K562 (cell line): ENCODE measurements around the gene UBE2J2. TPM values are rescaled to one million over a fixed set of nuclear protein-coding genes. Genes with fewer than 3 reads are reported as not detected.

Source experiments
- ATAC-seq: fragments of 200-7000 bp; cut with Tn5 transposase; 3 replicates; pipeline ENCODE4 v1.9.1; 2020; ENCODE audit warnings: moderate library complexity
- BruUV-seq: library from RNA; stranded (reverse); fragments of 400-500 nt; replicated peaks from 2 replicates; lab custom pipeline; 2021; lab: Mats Ljungman, UMichigan
- CTCF ChIA-PET: fragments of 300-600 bp; formaldehyde crosslinking; extraction: SDS; loops from one replicate; lab custom pipeline; 2021; ENCODE audit warnings: low intra/inter-chr PET ratio; lab: Yijun Ruan, JAX
- POLR2A ChIA-PET: fragments of 300-600, 350-650 bp; sonication (Branson Sonifier 250); formaldehyde crosslinking; extraction: SDS; loops from one replicate; lab custom pipeline; 2021; ENCODE audit warnings: antibody characterized with exemption, inconsistent platforms; lab: Yijun Ruan, JAX
- DNase-seq, 4 experiments: peaks; one replicate each; pipeline versions ENCODE4 v3.0.0 to v3.0.0-alpha.2; 2011 to 2018; ENCODE audit warnings: low spot score in 3 of 4, mixed read lengths in 3 of 4; ENCODE audit errors: extremely low read depth in 1 of 4
- FAIRE-seq: peaks from 2 replicates; lab custom pipeline; 2011; peaks lifted over from hg19 to GRCh38; lab: Jason Lieb, UNC
- H2AFZ ChIP-seq: 2 replicates; pipeline ENCODE4 v1.6.0; 2011; ENCODE audit warnings: low read depth, low read length, control low read depth, inconsistent platforms
- H3K27ac ChIP-seq: fragments of 200-600 bp; 3 replicates; pipeline ENCODE4 v1.8.0; 2011; ENCODE audit warnings: low read depth, mild to moderate bottlenecking, control low read depth, inconsistent platforms, low read length, moderate library complexity, mixed read lengths; ENCODE audit errors: extremely low read depth
- H3K27me3 ChIP-seq, 2 experiments: fragments of 300-600 bp in 1 of 2; 2 replicates in 1 of 2; 3 replicates in 1 of 2; pipeline versions ENCODE4 v1.6.0 to v1.8.0; 2011; ENCODE audit warnings: inconsistent platforms in 2 of 2, low read length in 2 of 2, mild to moderate bottlenecking in 1 of 2, mixed read lengths in 1 of 2, moderate library complexity in 1 of 2; ENCODE audit not compliant: control insufficient read depth in 2 of 2, insufficient read depth in 2 of 2
- H3K36me3 ChIP-seq: fragments of 300-600 bp; 3 replicates; pipeline ENCODE4 v1.8.0; 2011; ENCODE audit warnings: mild to moderate bottlenecking, low read length, inconsistent platforms; ENCODE audit not compliant: control insufficient read depth, insufficient read depth
- H3K4me1 ChIP-seq, 2 experiments: fragments of 200-600 bp in 1 of 2; replicated peaks in 1 of 2; 2 replicates in 1 of 2; 3 replicates in 1 of 2; pipeline versions ENCODE4 v1.5.1 to v1.8.0; 2011; ENCODE audit warnings: inconsistent platforms in 2 of 2, low read length in 2 of 2, mild to moderate bottlenecking in 1 of 2, mixed read lengths in 1 of 2, moderate library complexity in 1 of 2; ENCODE audit not compliant: control insufficient read depth in 2 of 2, insufficient read depth in 2 of 2
- H3K4me2 ChIP-seq: 2 replicates; pipeline ENCODE4 v1.6.1; 2011; ENCODE audit warnings: low read length, control low read depth, inconsistent platforms, mixed read lengths; ENCODE audit not compliant: insufficient read depth
- H3K4me3 ChIP-seq: fragments of 200-600 bp; sonication (generic), shearing (Covaris generic); 2 replicates; pipeline ENCODE4 v1.5.1; 2016; ENCODE audit warnings: control low read depth, inconsistent platforms
- H3K79me2 ChIP-seq: fragments of 200-600 bp; 3 replicates; pipeline ENCODE4 v1.8.0; 2011; ENCODE audit warnings: low read length, inconsistent platforms; ENCODE audit not compliant: control insufficient read depth, insufficient read depth
- H3K9ac ChIP-seq, 2 experiments: 2 replicates each; pipeline versions ENCODE4 v1.6.0 to v1.6.1; 2011; ENCODE audit warnings: low read depth in 2 of 2, low read length in 2 of 2, control low read depth in 1 of 2, inconsistent platforms in 1 of 2, mild to moderate bottlenecking in 1 of 2, mixed read lengths in 1 of 2; ENCODE audit not compliant: insufficient read depth in 1 of 2
- H3K9me1 ChIP-seq: one replicate; pipeline ENCODE4 v1.6.0; 2011; ENCODE audit warnings: inconsistent platforms, mild to moderate bottlenecking, low read length, moderate library complexity; ENCODE audit not compliant: control insufficient read depth, insufficient read depth
- H3K9me3 ChIP-seq: replicated peaks from 2 replicates; pipeline ENCODE4 v1.5.1; 2011; ENCODE audit warnings: low read depth, low read length, inconsistent platforms; ENCODE audit not compliant: control insufficient read depth, insufficient read depth
- H4K20me1 ChIP-seq: replicated peaks from 2 replicates; pipeline ENCODE4 v1.6.1; 2011; ENCODE audit warnings: low read length, inconsistent platforms, mixed read lengths; ENCODE audit not compliant: control insufficient read depth, insufficient read depth
- ARHGAP35 ChIP-seq: fragments of 450-650 bp; IDR thresholded peaks from 2 replicates; pipeline ENCODE4 v1.6.1; 2018; ENCODE audit not compliant: partially characterized antibody
- ELF2 ChIP-seq: fragments of 250-450 bp; sonication (Bioruptor Pico); IDR thresholded peaks from 2 replicates; pipeline ENCODE4 v1.5.0; 2021; ENCODE audit warnings: mild to moderate bottlenecking
- FIP1L1 ChIP-seq: fragments of 200-400 bp; formaldehyde crosslinking; IDR thresholded peaks from 2 replicates; pipeline ENCODE4 v1.6.1; 2018; ENCODE audit warnings: mild to moderate bottlenecking, low read depth, low read length; ENCODE audit not compliant: poor library complexity, severe bottlenecking
- PRMT5 ChIP-seq: sonication (generic); formaldehyde crosslinking; IDR thresholded peaks from 2 replicates; pipeline ENCODE4 v1.5.0; 2020; ENCODE audit warnings: missing genetic modification reagents
- ZBTB33 ChIP-seq: sonication (generic); formaldehyde crosslinking; IDR thresholded peaks from 2 replicates; pipeline ENCODE4 v1.8.1; 2023; ENCODE audit warnings: mild to moderate bottlenecking, missing genetic modification reagents
- WGBS: fragments of 100-300 bp; shearing (Covaris generic); methylation state at CpG from one replicate; pipeline ENCODE4 v1.1.6; 2016; ENCODE audit warnings: low coverage, mixed read lengths; ENCODE audit not compliant: insufficient coverage; ENCODE audit errors: missing lambda C conversion rate; 5-methylcytosine and 5-hydroxymethylcytosine counted together
- in situ Hi-C: fragments of 300-500 bp; cut with MboI; formaldehyde crosslinking; loops from 4 replicates; pipeline ENCODE4 v1.15.0; 2018; ENCODE audit warnings: inconsistent platforms, mixed read lengths
- intact Hi-C: fragments of 100-400 bp; cut with micrococcal nuclease; formaldehyde crosslinking; loops from 2 replicates; pipeline ENCODE4 v1.14.2; 2022
- polyA plus RNA-seq, 8 experiments: library from polyadenylated mRNA; depleted of rRNA in 4 of 8; stranded (reverse) in 5 of 8; unstranded in 3 of 8; fragments of >200 nt; fragmentation: Nextera tagmentation in 2 of 8; fragmentation: Illumina TruSeq in 1 of 8; extraction: Ambion mirVana in 2 of 8; extraction: Trizol in 1 of 8; gene quantifications; 2 replicates each; pipeline versions ENCODE4 v1.2.1 to v1.2.3, GENCODE V29; 2011 to 2014; ENCODE audit warnings: inconsistent platforms in 1 of 8, missing spikeins in 1 of 8
- total RNA-seq, 7 experiments: library from RNA; depleted of rRNA in 6 of 7; stranded (reverse); fragments of >200 nt in 6 of 7; fragmentation: Illumina TruSeq in 2 of 7; extraction: Trizol in 2 of 7; gene quantifications; 2 replicates each; pipeline versions ENCODE4 v1.2.1 to v1.2.3, GENCODE V29; 2011 to 2021; ENCODE audit warnings: low replicate concordance in 1 of 7

Gene UBE2J2
- total and polyA plus RNA-seq, 9 of the 15 experiments (the other 6 are each of a cell fraction or from before 2014, with no cell fraction given) = 0.93 to 112 (median 75.5) TPM

GRCh38 chr1:1207571-1207892, 66.1 kb downstream of the UBE2J2 start:
- CTCF ChIA-PET = no interaction called here
- Histone ChIP-seq H3K36me3 (no peaks in the 10 kb centered on the region), H3K27ac (no peak overlapping the region), H2AFZ (no peak overlapping the region), H3K9ac (no peak overlapping the region), H3K9me3 (no peaks in the 10 kb centered on the region), H3K9me1 (no peaks in the 10 kb centered on the region)
- intact Hi-C loops (loop anchor here (5.0 kb wide), 1 partner anchor 85 kb away; no protein-coding TSS in a partner anchor), in situ Hi-C loops (no loop called here)
- POLR2A ChIA-PET = interaction anchor here (0.9 kb wide), 1 partner anchor 9 kb away, joined by 5 read pairs; no protein-coding TSS in a partner anchor
- FAIRE-seq (no peak), DNase-seq (no peak)
- peak; percentile 17 for TF ChIP-seq ARHGAP35
- TF ChIP-seq PRMT5 (CRISPR knock-in tag) = no peak
- TF ChIP-seq ZBTB33 (CRISPR knock-in tag) = peak; percentile 41; the same call in 1 of the 2 replicates
- peak; percentile 15 for TF ChIP-seq FIP1L1
- 0 out of 2 replicates have a peak, but pooled peaks have one; percentile 15 for TF ChIP-seq ELF2
- TF ChIP-seq, all 486 proteins: peak for 4
- Histone ChIP-seq H3K4me1 (peaks cover 13 to 96% of the 10 kb centered on the region in 2 experiments; a peak in 4 of 5 replicates), H3K4me2 (no peak overlapping the region), H3K4me3 (no peak overlapping the region), H4K20me1 (no peaks in the 10 kb centered on the region), H3K27me3 (no peaks in the 10 kb centered on the region), H3K79me2 (no peaks in the 10 kb centered on the region)
- WGBS = 17% methylated on average over 7 of the region's 11 CpGs
- no TSS peak for BruUV-seq
- ATAC-seq = no peak
